ENCODE results near the gene DRGX. TPM values are rescaled to one million over a fixed set of nuclear protein-coding genes. Genes with fewer than 3 reads are reported as not detected.

The DRGX gene
- total RNA-seq, 4 donors from 2014 or later, result not detected

GRCh38 chr10:49356181-49356580 lies 39.7 kb downstream of the DRGX start:
- Histone ChIP-seq H3K27ac (no peak overlapping the region), H3K36me3 (no peaks in the 10 kb centered on the region), H3K4me3 (no peak overlapping the region), H3K9me3 (peaks cover 0 to 15% (median 0%) of the 10 kb centered on the region in 4 donors), H3K27me3 (no peaks in the 10 kb centered on the region), H3K4me1 (no peaks in the 10 kb centered on the region)
- WGBS, 2 donors, result 91 to 93% methylated on average over 4 of the region's 4 CpGs
- TF ChIP-seq CTCF (IDR thresholded peaks at IDR 0.05) (no peak), POLR2A (IDR thresholded peaks at IDR 0.05) (no peak), EP300 (IDR thresholded peaks at IDR 0.05) (no peak)
- DNase-seq (ENCODE audit: low spot score in 2 of 2), result no peak

GRCh38 chr10:49355221-49355620 lies 40.7 kb downstream of the DRGX start:
- H3K27ac ChIP-seq, result no peak overlapping the region
- TF ChIP-seq CTCF (IDR thresholded peaks at IDR 0.05), result no peak
- TF ChIP-seq EP300 (IDR thresholded peaks at IDR 0.05), result no peak
- no peak for TF ChIP-seq POLR2A (IDR thresholded peaks at IDR 0.05)
- 95% methylated on average over 3 of the region's 3 CpGs for WGBS, 2 donors
- peaks cover 0 to 24% (median 0%) of the 10 kb centered on the region in 4 donors for H3K9me3 ChIP-seq
- no peaks in the 10 kb centered on the region for H3K27me3 ChIP-seq
- H3K4me1 ChIP-seq, result no peaks in the 10 kb centered on the region
- DNase-seq (ENCODE audit: low spot score in 2 of 2), result no peak
- H3K36me3 ChIP-seq, result no peaks in the 10 kb centered on the region
- H3K4me3 ChIP-seq, result no peak overlapping the region

- Histone ChIP-seq H3K9me3 (peaks cover 0 to 30% (median 0%) of the 10 kb centered on the region in 4 donors), H3K36me3 (no peaks in the 10 kb centered on the region), H3K27ac (no peak overlapping the region), H3K27me3 (no peaks in the 10 kb centered on the region), H3K4me3 (no peak overlapping the region), H3K4me1 (no peaks in the 10 kb centered on the region)
- DNase-seq (ENCODE audit: low spot score in 2 of 2), result no peak
- 77 to 84% methylated on average over 3 of the region's 3 CpGs for WGBS, 2 donors
- TF ChIP-seq POLR2A (IDR thresholded peaks at IDR 0.05) (no peak), EP300 (IDR thresholded peaks at IDR 0.05) (no peak), CTCF (IDR thresholded peaks at IDR 0.05) (no peak)
Measured at GRCh38 chr10:49354593-49354992, 41.3 kb downstream of the DRGX start.

GRCh38 chr10:49353895-49354566 lies 41.9 kb downstream of the DRGX start:
- 88 to 92% methylated on average over 8 of the region's 8 CpGs for WGBS, 2 donors
- H3K4me1 ChIP-seq, result no peaks in the 10 kb centered on the region
- H3K27me3 ChIP-seq, result no peaks in the 10 kb centered on the region
- TF ChIP-seq POLR2A (IDR thresholded peaks at IDR 0.05), result no peak
- no peak for TF ChIP-seq CTCF (IDR thresholded peaks at IDR 0.05)
- TF ChIP-seq EP300 (IDR thresholded peaks at IDR 0.05), result no peak
- DNase-seq (ENCODE audit: low spot score in 2 of 2), result no peak
- H3K36me3 ChIP-seq, result no peaks in the 10 kb centered on the region
- no peak overlapping the region for H3K4me3 ChIP-seq
- H3K9me3 ChIP-seq, result peaks cover 0 to 36% (median 0%) of the 10 kb centered on the region in 4 donors
- no peak overlapping the region for H3K27ac ChIP-seq

GRCh38 chr10:49353026-49353894 lies 42.6 kb downstream of the DRGX start:
- Histone ChIP-seq H3K9me3 (peaks cover 0 to 41% (median 0%) of the 10 kb centered on the region in 4 donors), H3K27ac (no peak overlapping the region), H3K27me3 (no peaks in the 10 kb centered on the region), H3K4me1 (no peaks in the 10 kb centered on the region), H3K36me3 (no peaks in the 10 kb centered on the region), H3K4me3 (no peak overlapping the region)
- TF ChIP-seq EP300 (IDR thresholded peaks at IDR 0.05) (no peak), POLR2A (IDR thresholded peaks at IDR 0.05) (no peak), CTCF (IDR thresholded peaks at IDR 0.05) (no peak)
- DNase-seq (ENCODE audit: low spot score in 2 of 2), result no peak
- WGBS, 2 donors, result 66 to 81% methylated on average over 6 of the region's 6 CpGs

All from tibial nerve (tissue), 4 donors.